SK-N-SH treated with all-trans-retinoic acid at 6 μM for 48 hours (cell line): ENCODE data around the gene LIMS1.

Experiments used
- ARNTL ChIP-seq: fragments of 450-650 bp; formaldehyde crosslinking; IDR thresholded peaks from 2 replicates; pipeline ENCODE4 v1.5.0; 2020; ENCODE audit warnings: low read depth, mild to moderate bottlenecking, moderate library complexity, borderline replicate concordance
- BACH2 ChIP-seq: fragments of 250-450 bp; sonication (Bioruptor Pico); IDR thresholded peaks from 2 replicates; pipeline ENCODE4 v1.9.0; 2021; ENCODE audit warnings: mild to moderate bottlenecking, borderline replicate concordance
- CSDC2 ChIP-seq: fragments of 250-450 bp; sonication (Bioruptor Pico); IDR thresholded peaks from 2 replicates; pipeline ENCODE4 v1.5.0; 2020; ENCODE audit warnings: mild to moderate bottlenecking, moderate library complexity
- ESRRG ChIP-seq: fragments of 250-450 bp; sonication (Bioruptor Pico); IDR thresholded peaks from 2 replicates; pipeline ENCODE4 v1.6.1; 2021; ENCODE audit warnings: mild to moderate bottlenecking
- PPARA ChIP-seq: fragments of 250-450 bp; sonication (Bioruptor Pico); IDR thresholded peaks from 2 replicates; pipeline ENCODE4 v1.5.0; 2020; ENCODE audit warnings: mild to moderate bottlenecking, borderline replicate concordance
- RARB ChIP-seq: fragments of 250-450 bp; sonication (Bioruptor Pico); IDR thresholded peaks from 2 replicates; pipeline ENCODE4 v1.8.0; 2021; ENCODE audit warnings: mild to moderate bottlenecking, moderate library complexity
- TCF4 ChIP-seq: fragments of 250-450 bp; sonication (Bioruptor Pico); IDR thresholded peaks from 2 replicates; pipeline ENCODE4 v1.8.0; 2021; ENCODE audit warnings: mild to moderate bottlenecking, moderate library complexity, borderline replicate concordance
- ZC3H10 ChIP-seq: fragments of 250-450 bp; sonication (Bioruptor Pico); IDR thresholded peaks from 2 replicates; pipeline ENCODE4 v1.5.1; 2021; ENCODE audit warnings: mild to moderate bottlenecking, moderate library complexity
- ZFP3 ChIP-seq: fragments of 250-450 bp; sonication (Bioruptor Pico); IDR thresholded peaks from 2 replicates; pipeline ENCODE4 v1.5.0; 2020; ENCODE audit warnings: mild to moderate bottlenecking, moderate library complexity
- ZFP30 ChIP-seq: fragments of 450-650 bp; formaldehyde crosslinking; IDR thresholded peaks from 2 replicates; pipeline ENCODE4 v1.5.0; 2022; ENCODE audit warnings: mild to moderate bottlenecking, moderate library complexity
- ZNF70 ChIP-seq: fragments of 450-650 bp; formaldehyde crosslinking; IDR thresholded peaks from 2 replicates; pipeline ENCODE4 v1.5.0; 2020; ENCODE audit warnings: mild to moderate bottlenecking, moderate library complexity
- TF ChIP-seq, protein P1 (sequence below): fragments of 250-450 bp; sonication (Bioruptor Pico); IDR thresholded peaks from 2 replicates; pipeline ENCODE4 v1.8.0; 2020; ENCODE audit warnings: mild to moderate bottlenecking, moderate library complexity, borderline replicate concordance

DNA sequence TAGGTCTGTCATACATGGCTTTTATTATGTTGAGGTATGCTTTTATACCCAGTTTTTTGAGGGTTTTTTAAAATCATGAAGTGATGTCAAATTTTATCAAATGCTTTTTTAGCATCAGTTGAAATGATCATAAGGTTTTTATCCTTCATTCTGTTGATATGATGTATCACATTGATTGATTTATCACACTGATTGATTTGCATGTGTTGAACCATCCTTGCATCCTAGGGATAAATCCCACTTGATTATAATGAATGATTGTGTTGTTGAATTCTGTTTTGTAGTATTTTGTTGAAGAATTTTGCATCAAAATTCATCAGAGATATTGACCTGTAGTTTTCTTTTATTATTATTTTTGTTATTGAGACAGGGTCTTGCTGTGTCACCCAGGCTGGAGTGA is 68.2 kb downstream of the LIMS1 start:
- TF ChIP-seq ARNTL (CRISPR knock-in tag) (no peak), RARB (CRISPR knock-in tag) (no peak), ESRRG (no peak), BACH2 (CRISPR knock-in tag) (no peak), ZFP30 (CRISPR knock-in tag) (no peak), ZFP3 (CRISPR knock-in tag) (no peak), ZNF70 (CRISPR knock-in tag) (no peak), PPARA (no peak), CSDC2 (CRISPR knock-in tag) (no peak), TCF4 (CRISPR knock-in tag) (no peak), ZC3H10 (CRISPR knock-in tag) (no peak)
- TF ChIP-seq, protein P1, sequence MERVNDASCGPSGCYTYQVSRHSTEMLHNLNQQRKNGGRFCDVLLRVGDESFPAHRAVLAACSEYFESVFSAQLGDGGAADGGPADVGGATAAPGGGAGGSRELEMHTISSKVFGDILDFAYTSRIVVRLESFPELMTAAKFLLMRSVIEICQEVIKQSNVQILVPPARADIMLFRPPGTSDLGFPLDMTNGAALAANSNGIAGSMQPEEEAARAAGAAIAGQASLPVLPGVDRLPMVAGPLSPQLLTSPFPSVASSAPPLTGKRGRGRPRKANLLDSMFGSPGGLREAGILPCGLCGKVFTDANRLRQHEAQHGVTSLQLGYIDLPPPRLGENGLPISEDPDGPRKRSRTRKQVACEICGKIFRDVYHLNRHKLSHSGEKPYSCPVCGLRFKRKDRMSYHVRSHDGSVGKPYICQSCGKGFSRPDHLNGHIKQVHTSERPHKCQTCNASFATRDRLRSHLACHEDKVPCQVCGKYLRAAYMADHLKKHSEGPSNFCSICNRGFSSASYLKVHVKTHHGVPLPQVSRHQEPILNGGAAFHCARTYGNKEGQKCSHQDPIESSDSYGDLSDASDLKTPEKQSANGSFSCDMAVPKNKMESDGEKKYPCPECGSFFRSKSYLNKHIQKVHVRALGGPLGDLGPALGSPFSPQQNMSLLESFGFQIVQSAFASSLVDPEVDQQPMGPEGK (CRISPR knock-in tag) = no peak
